ENCODE results near the gene SLC38A10.
A peak's percentile ranks its signal among the peaks of the same experiment; 100 is the strongest.

Gene SLC38A10

DNA sequence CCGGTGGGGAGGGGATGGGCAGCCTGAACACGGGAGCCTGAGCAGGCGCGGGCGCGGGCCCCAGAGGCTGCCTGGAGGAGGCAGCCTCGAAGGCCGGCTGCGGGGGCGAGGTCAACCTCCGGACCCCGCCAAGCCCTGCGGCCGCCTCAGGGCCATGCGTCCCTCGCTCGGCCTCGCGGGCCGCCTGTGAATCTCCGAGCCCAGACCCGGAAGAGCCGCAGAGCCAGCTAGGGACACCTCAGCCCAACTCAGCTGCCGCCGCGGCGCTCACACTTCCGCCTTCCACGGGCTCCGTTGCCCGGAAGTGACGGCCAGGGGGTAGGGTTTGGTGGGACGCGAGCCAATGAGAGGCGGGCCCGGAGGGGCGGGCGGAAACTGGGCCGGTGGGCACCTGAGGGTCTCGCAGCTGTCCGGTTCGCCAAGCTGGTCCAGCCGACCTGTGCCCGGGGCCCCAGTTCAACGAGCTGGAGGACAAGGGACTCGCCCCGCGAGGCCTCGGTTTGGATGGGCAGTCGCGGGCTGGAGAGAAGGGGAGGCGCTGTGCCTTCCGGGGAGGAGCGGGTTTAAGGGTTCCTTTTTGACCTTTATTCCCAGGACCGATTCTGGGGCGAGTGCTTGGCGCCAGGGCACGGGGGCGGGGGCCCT, at the start of gene SLC38A10:
Gene SLC38A10, minus strand, starts transcription at position 277 of the 645 bp plus-strand sequence. CDS start 386 bp downstream, outside the sequence.
- no peaks in the 10 kb centered on the region for H3K9me3 Mint-ChIP-seq
- peak; percentile 80 to 81 for DNase-seq (ENCODE audit: low spot score in 2 of 2)
- ATAC-seq (replicated peaks; ENCODE audit: extremely low read depth, poor library complexity, severe bottlenecking), result peak; percentile 95
- H3K4me3 Mint-ChIP-seq, result peak within 1 kb of the TSS; percentile 98
- H3K36me3 Mint-ChIP-seq (ENCODE audit: insufficient read depth), result peaks cover 13% of the 10 kb centered on the region
- H3K27ac Mint-ChIP-seq (ENCODE audit: low read depth), result peak within 1 kb of the TSS; percentile 98
- H3K4me1 Mint-ChIP-seq, result peaks cover 33% of the 10 kb centered on the region
- H3K27me3 Mint-ChIP-seq, result no peaks in the 10 kb centered on the region

GRCh38 chr17:81342269-81343070, 47.4 kb upstream of the SLC38A10 start:
- Mint-ChIP-seq H3K27ac (ENCODE audit: low read depth) (no peak overlapping the region), H3K27me3 (peaks cover 51% of the 10 kb centered on the region), H3K4me3 (peak overlapping the region; percentile 74), H3K9me3 (no peaks in the 10 kb centered on the region), H3K4me1 (peaks cover 15% of the 10 kb centered on the region), H3K36me3 (ENCODE audit: insufficient read depth) (peaks cover 9% of the 10 kb centered on the region)
- no peak for ATAC-seq (replicated peaks; ENCODE audit: extremely low read depth, poor library complexity, severe bottlenecking)
- no peak for DNase-seq (ENCODE audit: low spot score in 2 of 2)

DNA sequence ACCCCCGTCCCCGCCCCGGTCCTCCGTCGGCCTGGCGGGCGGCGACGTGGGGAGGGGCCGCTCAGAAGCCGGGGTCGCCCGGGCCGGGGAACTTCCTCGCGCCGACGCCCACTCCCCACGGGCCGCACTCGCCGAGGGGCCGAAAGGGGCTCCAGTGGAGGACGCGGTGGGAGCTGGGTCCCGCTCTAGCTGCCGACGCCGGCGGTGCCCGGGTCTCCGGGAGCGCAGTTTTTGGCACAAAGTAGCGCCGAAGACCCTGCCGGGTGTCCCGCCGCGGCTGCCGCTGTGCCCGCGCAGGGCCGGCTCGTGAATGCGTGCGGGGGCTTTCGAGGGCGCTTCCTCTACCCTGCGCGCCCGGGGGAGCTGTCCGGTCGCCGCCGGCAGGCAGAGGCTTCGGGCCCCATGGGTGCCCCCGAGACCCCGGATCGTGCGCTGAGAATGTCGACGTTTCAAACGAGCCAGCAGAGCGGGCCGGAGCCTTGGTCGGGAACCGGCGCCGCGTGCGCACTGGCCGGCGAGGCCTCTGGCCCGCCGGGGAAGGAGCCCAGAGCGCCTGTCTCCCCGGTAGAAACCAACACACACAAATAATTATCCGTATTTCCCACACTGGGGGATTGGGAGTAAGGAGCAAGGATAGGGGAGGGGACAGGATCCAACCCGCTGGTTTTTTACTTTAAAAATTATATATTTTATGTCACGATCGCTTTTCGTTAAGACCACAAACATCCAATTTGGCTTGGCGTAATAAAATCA, 46.6 kb upstream of the SLC38A10 start:
- H3K4me3 Mint-ChIP-seq, result no peak overlapping the region
- ATAC-seq (replicated peaks; ENCODE audit: extremely low read depth, poor library complexity, severe bottlenecking) (no peak), DNase-seq (ENCODE audit: low spot score in 2 of 2) (no peak)
- no peaks in the 10 kb centered on the region for H3K9me3 Mint-ChIP-seq
- H3K27ac Mint-ChIP-seq (ENCODE audit: low read depth), result no peak overlapping the region
- peaks cover 54% of the 10 kb centered on the region for H3K27me3 Mint-ChIP-seq
- peaks cover 15% of the 10 kb centered on the region for H3K4me1 Mint-ChIP-seq
- H3K36me3 Mint-ChIP-seq (ENCODE audit: insufficient read depth), result peaks cover 9% of the 10 kb centered on the region

DNA sequence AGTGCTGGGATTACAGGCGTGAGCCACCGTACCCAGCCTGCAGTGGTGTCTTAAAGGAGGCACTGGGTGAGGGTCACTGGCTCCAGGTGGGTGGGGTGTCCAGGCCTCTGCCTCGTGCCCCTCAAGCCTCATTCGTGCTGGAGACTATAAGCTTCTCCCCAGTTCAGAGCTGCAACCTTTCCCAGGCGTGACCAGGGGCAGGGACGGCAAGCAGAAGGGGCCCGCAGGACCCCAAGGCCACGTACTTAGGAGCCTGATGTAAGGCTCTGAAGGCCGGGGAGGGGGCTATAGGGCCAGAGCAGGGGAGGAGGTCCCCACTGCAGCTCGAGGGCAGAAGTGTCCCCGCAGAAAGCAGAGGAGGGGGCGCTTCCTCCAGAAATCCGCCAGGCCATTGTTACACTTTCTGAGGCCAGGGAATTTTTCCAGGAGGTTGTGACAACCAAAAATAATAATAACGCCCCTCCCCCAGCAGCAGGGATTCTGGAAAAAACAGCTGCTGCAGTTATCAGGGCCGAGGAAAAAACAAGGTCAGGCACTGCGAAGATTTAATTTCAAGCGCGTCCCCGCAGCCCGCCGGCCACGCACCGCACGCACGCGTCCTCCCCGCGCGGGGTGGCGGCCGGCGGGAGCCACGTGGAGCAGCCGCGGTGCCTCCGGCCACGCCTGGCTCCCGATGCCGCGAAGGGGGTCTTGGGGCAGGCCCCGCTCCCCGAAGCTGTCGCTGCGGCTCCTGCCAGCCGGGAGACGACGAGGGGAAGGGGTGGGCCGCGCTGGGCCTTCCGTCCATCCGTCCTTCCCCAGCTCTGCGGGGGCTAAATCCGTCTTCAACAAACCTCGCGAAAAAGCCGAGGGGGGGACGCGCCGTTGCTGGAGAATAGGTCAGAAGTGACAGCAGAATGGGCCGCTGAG, 45.8 kb upstream of the SLC38A10 start:
- ATAC-seq (replicated peaks; ENCODE audit: extremely low read depth, poor library complexity, severe bottlenecking) (no peak), DNase-seq (ENCODE audit: low spot score in 2 of 2) (no peak)
- Mint-ChIP-seq H3K27ac (ENCODE audit: low read depth) (no peak overlapping the region), H3K27me3 (peaks cover 63% of the 10 kb centered on the region), H3K4me3 (peak overlapping the region; percentile 16), H3K4me1 (peaks cover 15% of the 10 kb centered on the region), H3K9me3 (no peaks in the 10 kb centered on the region), H3K36me3 (ENCODE audit: insufficient read depth) (peaks cover 9% of the 10 kb centered on the region)

DNA sequence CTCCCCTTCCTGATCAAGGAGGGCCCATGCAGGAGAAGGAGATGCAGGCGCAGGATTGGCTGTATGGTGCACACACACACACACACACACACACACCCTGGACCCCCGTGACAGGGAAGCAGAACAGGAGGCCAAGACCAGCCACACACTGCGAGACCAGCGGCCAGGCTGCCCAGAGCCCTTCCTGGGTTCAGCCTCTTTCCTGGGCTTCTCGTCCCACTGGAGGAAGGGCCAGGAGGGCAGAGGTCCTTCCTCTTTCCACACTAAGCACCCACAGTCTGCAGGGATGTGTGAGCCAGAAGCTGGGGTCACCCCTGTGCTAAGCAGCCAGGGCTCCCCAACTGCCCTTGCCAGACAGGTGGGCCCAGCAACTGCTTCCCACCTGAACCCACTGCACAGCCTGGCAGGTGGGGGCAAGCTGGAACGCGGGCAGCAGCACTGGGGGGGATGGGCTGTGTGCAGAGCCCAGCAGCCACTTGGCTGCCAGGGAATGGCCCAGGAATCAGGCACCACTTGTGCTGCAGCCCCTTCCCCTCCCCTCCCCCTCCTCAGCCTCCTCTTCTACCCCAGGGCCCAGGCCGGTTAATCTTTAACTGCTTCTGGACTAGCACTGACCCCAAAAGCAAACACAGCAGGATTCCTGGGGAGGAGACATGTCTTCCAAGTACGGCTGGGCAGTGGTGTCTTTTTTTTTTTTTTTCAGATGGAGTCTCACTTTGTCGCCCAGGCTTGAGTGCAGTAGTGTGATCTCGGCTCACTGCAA, 44.6 kb upstream of the SLC38A10 start:
- H3K36me3 Mint-ChIP-seq (ENCODE audit: insufficient read depth), result peaks cover 9% of the 10 kb centered on the region
- peak overlapping the region; percentile 44 for H3K27ac Mint-ChIP-seq (ENCODE audit: low read depth)
- DNase-seq (ENCODE audit: low spot score in 2 of 2) (no peak), ATAC-seq (replicated peaks; ENCODE audit: extremely low read depth, poor library complexity, severe bottlenecking) (no peak)
- peaks cover 15% of the 10 kb centered on the region for H3K4me1 Mint-ChIP-seq
- no peaks in the 10 kb centered on the region for H3K9me3 Mint-ChIP-seq
- H3K27me3 Mint-ChIP-seq, result peaks cover 67% of the 10 kb centered on the region
- no peak overlapping the region for H3K4me3 Mint-ChIP-seq

GRCh38 chr17:81339191-81339533, 44.1 kb upstream of the SLC38A10 start:
- peaks cover 6% of the 10 kb centered on the region for H3K36me3 Mint-ChIP-seq (ENCODE audit: insufficient read depth)
- peaks cover 9% of the 10 kb centered on the region for H3K4me1 Mint-ChIP-seq
- DNase-seq (ENCODE audit: low spot score in 2 of 2), result no peak
- H3K9me3 Mint-ChIP-seq, result no peaks in the 10 kb centered on the region
- peaks cover 66% of the 10 kb centered on the region for H3K27me3 Mint-ChIP-seq
- H3K4me3 Mint-ChIP-seq, result no peak overlapping the region
- ATAC-seq (replicated peaks; ENCODE audit: extremely low read depth, poor library complexity, severe bottlenecking), result no peak
- H3K27ac Mint-ChIP-seq (ENCODE audit: low read depth), result peak overlapping the region; percentile 44

DNA sequence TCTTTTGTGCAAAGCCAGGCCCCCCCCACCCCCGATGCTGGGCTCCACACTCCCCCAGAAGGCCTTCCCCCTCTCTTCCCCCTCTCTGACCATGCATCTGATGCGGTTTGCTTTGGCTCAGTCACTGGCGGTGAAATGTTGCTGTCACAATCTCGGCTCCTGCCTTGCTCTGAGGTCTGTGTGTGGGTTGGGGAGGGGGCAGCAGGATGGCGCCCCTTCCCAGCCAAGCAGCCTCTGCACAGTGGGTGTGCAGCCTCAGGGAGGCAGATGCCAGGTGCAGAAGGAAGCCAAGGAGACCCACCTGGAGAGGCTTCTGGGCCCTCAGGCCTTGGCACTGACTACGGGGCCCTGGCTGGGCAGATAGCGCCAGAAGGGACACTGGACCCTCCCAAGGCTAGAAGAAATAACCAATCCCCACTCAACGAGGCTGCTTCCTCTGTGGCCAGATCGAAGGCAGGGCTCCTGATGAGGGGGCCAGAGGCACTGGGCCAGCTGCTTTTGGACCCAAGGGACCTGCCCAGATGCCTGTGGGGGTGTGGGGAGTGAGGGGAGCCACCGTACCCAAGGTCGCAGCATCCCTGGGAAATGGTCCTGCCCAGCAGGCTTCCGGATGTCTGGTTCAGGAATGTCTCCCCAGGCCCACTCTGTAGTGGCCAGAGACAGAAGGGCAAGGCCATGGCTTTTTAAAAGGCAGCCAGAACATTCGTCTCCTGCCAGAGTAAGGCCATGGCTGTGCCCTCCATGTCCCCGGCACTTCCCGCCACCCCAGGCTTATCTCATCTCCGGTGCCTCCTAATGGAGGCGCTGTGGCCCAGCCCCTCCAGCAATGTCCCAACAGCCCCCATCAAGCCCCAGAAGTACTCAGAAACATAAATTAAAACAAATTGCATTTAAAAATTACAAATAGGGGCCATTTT, 43.4 kb upstream of the SLC38A10 start:
- no peak for DNase-seq (ENCODE audit: low spot score in 2 of 2)
- Mint-ChIP-seq H3K36me3 (ENCODE audit: insufficient read depth) (peaks cover 6% of the 10 kb centered on the region), H3K4me3 (no peak overlapping the region), H3K27ac (ENCODE audit: low read depth) (peak overlapping the region; percentile 44), H3K9me3 (no peaks in the 10 kb centered on the region), H3K4me1 (peaks cover 3% of the 10 kb centered on the region), H3K27me3 (peaks cover 66% of the 10 kb centered on the region)
- ATAC-seq (replicated peaks; ENCODE audit: extremely low read depth, poor library complexity, severe bottlenecking), result no peak

DNA sequence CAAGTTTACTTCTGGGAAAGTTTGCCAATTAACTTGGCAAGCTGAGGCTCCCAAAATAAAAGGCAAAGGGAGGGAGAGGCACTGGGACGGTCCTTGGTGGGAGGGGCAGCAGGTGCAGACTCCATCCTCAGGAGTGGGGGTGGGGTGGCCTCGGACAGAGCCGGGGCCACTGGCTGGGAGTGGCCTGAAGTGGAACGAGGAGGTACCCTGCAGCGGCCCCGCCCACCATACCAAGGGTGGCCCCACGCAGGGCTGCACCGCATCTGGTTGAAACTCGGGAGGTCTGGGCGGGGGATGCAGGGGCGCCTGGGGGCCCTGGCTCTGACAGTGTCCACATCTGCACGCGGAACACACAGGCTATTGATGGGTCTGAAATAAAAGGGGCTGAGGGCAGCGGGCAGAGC, 42.4 kb upstream of the SLC38A10 start:
- Mint-ChIP-seq H3K27me3 (peaks cover 66% of the 10 kb centered on the region), H3K4me3 (no peak overlapping the region), H3K9me3 (no peaks in the 10 kb centered on the region), H3K27ac (ENCODE audit: low read depth) (no peak overlapping the region), H3K4me1 (no peaks in the 10 kb centered on the region), H3K36me3 (ENCODE audit: insufficient read depth) (peaks cover 6% of the 10 kb centered on the region)
- DNase-seq (ENCODE audit: low spot score in 2 of 2), result no peak
- no peak for ATAC-seq (replicated peaks; ENCODE audit: extremely low read depth, poor library complexity, severe bottlenecking)

DNA sequence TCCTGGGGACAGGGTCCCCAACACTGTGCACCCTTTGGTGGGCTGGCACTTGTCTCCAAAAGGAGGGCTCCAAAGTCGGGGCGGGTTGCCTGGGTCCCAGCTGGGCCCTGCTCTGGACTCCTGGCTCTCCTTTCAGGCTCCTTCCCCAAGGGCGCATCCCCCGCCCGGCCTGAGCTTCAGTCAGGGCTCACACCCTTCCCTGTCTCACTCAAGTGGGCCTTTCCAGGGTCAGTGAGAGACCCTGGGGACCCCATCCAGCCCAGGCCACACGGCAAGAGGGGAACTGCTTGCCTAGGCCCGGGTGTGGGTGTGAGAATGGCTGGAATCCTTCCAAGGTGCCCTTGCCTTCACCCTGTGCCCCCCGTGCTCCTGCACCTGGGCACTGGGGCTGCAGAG, 41.8 kb upstream of the SLC38A10 start:
- H3K27ac Mint-ChIP-seq (ENCODE audit: low read depth), result no peak overlapping the region
- no peaks in the 10 kb centered on the region for H3K9me3 Mint-ChIP-seq
- H3K4me3 Mint-ChIP-seq, result no peak overlapping the region
- no peaks in the 10 kb centered on the region for H3K4me1 Mint-ChIP-seq
- ATAC-seq (replicated peaks; ENCODE audit: extremely low read depth, poor library complexity, severe bottlenecking), result no peak
- H3K27me3 Mint-ChIP-seq, result peaks cover 64% of the 10 kb centered on the region
- no peak for DNase-seq (ENCODE audit: low spot score in 2 of 2)
- H3K36me3 Mint-ChIP-seq (ENCODE audit: insufficient read depth), result peaks cover 5% of the 10 kb centered on the region

DNA sequence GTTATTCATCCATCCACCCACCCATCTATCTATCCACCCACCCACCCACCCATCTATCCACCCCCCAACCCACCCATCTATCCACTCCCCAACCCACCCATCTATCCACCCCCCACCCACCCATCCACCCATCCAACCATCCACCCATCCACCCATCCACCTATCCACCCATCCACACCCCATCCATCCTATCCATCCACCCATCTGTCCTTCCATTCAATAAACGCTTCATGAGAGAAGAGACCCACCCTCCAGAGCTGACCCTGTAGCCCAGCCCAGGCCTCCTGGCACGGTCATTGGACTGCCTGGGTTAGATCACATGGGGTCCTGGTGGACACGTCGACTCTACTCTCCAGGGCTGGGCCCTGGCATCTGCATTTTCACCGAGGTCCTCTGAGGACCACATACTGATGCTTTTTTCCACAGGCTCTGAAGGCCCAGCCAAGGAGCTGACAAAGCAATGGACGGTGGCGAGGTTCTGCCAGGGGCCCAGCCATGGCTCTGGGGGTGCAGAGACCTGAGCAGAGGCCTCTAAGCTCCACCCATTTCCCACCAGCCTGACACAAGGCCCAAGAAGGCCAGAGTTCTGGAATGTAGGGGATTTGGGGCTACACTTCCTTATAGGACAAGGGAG, 41.3 kb upstream of the SLC38A10 start:
- no peaks in the 10 kb centered on the region for H3K4me1 Mint-ChIP-seq

More for the DNA sequence above, 41.3 kb upstream of the SLC38A10 start:
- Mint-ChIP-seq H3K27ac (ENCODE audit: low read depth) (no peak overlapping the region), H3K27me3 (peaks cover 64% of the 10 kb centered on the region), H3K4me3 (no peak overlapping the region), H3K9me3 (no peaks in the 10 kb centered on the region), H3K36me3 (ENCODE audit: insufficient read depth) (peaks cover 5% of the 10 kb centered on the region)
- no peak for ATAC-seq (replicated peaks; ENCODE audit: extremely low read depth, poor library complexity, severe bottlenecking)
- DNase-seq (ENCODE audit: low spot score in 2 of 2), result no peak
